Measurements from ENCODE around the gene RNF141.

DNA sequence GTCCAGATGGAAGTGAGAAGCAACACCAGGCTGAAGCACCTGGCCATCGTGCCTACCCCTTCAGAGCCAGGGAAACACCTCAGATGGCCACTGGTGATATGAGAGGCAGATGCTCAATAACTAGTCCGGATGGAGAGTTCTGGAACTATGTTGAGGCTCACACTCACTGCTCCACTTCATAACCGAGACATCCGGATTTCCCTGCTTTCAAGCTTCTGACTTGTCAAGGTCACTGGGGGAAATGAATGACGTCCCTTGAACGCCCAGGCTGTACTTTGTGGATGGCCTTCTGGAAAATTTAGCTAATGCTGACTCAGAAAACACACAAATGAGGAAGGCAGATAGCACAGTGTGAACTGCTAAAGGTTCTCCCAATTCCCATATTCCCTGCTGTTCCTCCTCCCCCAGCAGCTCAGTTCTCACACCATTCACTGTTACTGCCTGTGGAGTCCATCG lies 27.5 kb upstream of the RNF141 start, which contains the start of gene LYVE1:
- TF ChIP-seq, protein P1, sequence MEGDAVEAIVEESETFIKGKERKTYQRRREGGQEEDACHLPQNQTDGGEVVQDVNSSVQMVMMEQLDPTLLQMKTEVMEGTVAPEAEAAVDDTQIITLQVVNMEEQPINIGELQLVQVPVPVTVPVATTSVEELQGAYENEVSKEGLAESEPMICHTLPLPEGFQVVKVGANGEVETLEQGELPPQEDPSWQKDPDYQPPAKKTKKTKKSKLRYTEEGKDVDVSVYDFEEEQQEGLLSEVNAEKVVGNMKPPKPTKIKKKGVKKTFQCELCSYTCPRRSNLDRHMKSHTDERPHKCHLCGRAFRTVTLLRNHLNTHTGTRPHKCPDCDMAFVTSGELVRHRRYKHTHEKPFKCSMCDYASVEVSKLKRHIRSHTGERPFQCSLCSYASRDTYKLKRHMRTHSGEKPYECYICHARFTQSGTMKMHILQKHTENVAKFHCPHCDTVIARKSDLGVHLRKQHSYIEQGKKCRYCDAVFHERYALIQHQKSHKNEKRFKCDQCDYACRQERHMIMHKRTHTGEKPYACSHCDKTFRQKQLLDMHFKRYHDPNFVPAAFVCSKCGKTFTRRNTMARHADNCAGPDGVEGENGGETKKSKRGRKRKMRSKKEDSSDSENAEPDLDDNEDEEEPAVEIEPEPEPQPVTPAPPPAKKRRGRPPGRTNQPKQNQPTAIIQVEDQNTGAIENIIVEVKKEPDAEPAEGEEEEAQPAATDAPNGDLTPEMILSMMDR (IDR thresholded peaks at IDR 0.05 in 2 of 3, conservative IDR thresholded peaks at IDR 0.05 in 1 of 3; ENCODE audit: control insufficient read depth in 2 of 3, extremely low read depth in 1 of 3, insufficient read depth in 1 of 3, low read depth in 3 of 3, low read length in 3 of 3), result no peak
- no peak for TF ChIP-seq ZNF24 (IDR thresholded peaks at IDR 0.05)
- no peak for TF ChIP-seq REST (IDR thresholded peaks at IDR 0.05; ENCODE audit: low read depth, low read length)
- TF ChIP-seq ZNF207 (IDR thresholded peaks at IDR 0.05; ENCODE audit: borderline replicate concordance), result no peak
- TF ChIP-seq POLR2A (IDR thresholded peaks at IDR 0.05; ENCODE audit: low read depth, low read length), result no peak
- TF ChIP-seq SUPT20H (IDR thresholded peaks at IDR 0.05; ENCODE audit: borderline replicate concordance, control insufficient read depth, low read depth, low read length), result no peak
- no peak for TF ChIP-seq SREBF2 (IDR thresholded peaks at IDR 0.05; ENCODE audit: low read length)
- no peak for TF ChIP-seq CHD2 (IDR thresholded peaks at IDR 0.05; ENCODE audit: borderline replicate concordance, low read depth, low read length)

All from GM12878 (cell line).